GM23338 (cell line): ENCODE data around the gene ZG16B.

Experiments used
- POLR2AphosphoS5 ChIP-seq: IDR thresholded peaks from 2 replicates; pipeline ENCODE4 v1.6.1; 2016; ENCODE audit warnings: antibody characterized with exemption, low read depth
- ZNF114 ChIP-seq: fragments of 250-450 bp; sonication (Bioruptor Pico); IDR thresholded peaks from 2 replicates; pipeline ENCODE4 v1.5.0; 2020; ENCODE audit warnings: mild to moderate bottlenecking, moderate library complexity
- TF ChIP-seq, protein P1 (sequence below), 2 experiments: fragments of 200-600 bp in 1 of 2; sonication (generic) in 1 of 2; conservative IDR thresholded peaks; 2 replicates each; pipeline versions ENCODE4 v1.5.1 to v1.6.1; 2016 to 2017; ENCODE audit warnings: antibody characterized with exemption in 2 of 2, low read depth in 2 of 2, mild to moderate bottlenecking in 2 of 2, moderate library complexity in 1 of 2

- TF ChIP-seq POLR2AphosphoS5 (no peak), ZNF114 (CRISPR knock-in tag) (no peak)
- TF ChIP-seq, protein P1, sequence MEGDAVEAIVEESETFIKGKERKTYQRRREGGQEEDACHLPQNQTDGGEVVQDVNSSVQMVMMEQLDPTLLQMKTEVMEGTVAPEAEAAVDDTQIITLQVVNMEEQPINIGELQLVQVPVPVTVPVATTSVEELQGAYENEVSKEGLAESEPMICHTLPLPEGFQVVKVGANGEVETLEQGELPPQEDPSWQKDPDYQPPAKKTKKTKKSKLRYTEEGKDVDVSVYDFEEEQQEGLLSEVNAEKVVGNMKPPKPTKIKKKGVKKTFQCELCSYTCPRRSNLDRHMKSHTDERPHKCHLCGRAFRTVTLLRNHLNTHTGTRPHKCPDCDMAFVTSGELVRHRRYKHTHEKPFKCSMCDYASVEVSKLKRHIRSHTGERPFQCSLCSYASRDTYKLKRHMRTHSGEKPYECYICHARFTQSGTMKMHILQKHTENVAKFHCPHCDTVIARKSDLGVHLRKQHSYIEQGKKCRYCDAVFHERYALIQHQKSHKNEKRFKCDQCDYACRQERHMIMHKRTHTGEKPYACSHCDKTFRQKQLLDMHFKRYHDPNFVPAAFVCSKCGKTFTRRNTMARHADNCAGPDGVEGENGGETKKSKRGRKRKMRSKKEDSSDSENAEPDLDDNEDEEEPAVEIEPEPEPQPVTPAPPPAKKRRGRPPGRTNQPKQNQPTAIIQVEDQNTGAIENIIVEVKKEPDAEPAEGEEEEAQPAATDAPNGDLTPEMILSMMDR (conservative IDR thresholded peaks at IDR 0.05; ENCODE audit: low read depth in 2 of 2): peak; percentile 83 to 98
These were observed 8.8 kb downstream of the ZG16B start for GRCh38 chr16:2838928-2839327.
